HepG2 (cell line): ENCODE data around the gene SHFL. TPM values are rescaled to one million over a fixed set of nuclear protein-coding genes. Genes with fewer than 3 reads are reported as not detected.

Source experiments
- CHD2 ChIP-seq: IDR thresholded peaks from 2 replicates; pipeline ENCODE4 v1.6.1; 2011; ENCODE audit warnings: low read depth, low read length, improper control_type of control experiment
- FOXC1 ChIP-seq: sonication (generic); formaldehyde crosslinking; IDR thresholded peaks from 2 replicates; pipeline ENCODE4 v1.8.0; 2022; ENCODE audit warnings: mild to moderate bottlenecking, missing genetic modification reagents, borderline replicate concordance
- HMG20B ChIP-seq: conservative IDR thresholded peaks from 2 replicates; pipeline ENCODE4 v1.6.1; 2016; ENCODE audit warnings: missing genetic modification reagents, missing compliant biosample characterization
- KLF13 ChIP-seq: sonication (generic); formaldehyde crosslinking; IDR thresholded peaks from 2 replicates; pipeline ENCODE4 v1.4.0; 2020; ENCODE audit warnings: mild to moderate bottlenecking, missing genetic modification reagents
- KMT2A ChIP-seq: sonication (generic); formaldehyde crosslinking; IDR thresholded peaks from 2 replicates; pipeline ENCODE4 v1.4.0; 2020; ENCODE audit warnings: missing genetic modification reagents
- MAFF ChIP-seq: IDR thresholded peaks from 2 replicates; pipeline ENCODE4 v1.6.1; 2011; ENCODE audit warnings: low read depth, low read length, improper control_type of control experiment
- MAFK ChIP-seq, 2 experiments: IDR thresholded peaks in 1 of 2; conservative IDR thresholded peaks in 1 of 2; 2 replicates each; pipeline ENCODE4 v1.6.1; 2011; ENCODE audit warnings: improper control_type of control experiment in 2 of 2, low read length in 2 of 2
- NR2F6 ChIP-seq, 2 experiments: IDR thresholded peaks; 2 replicates each; pipeline ENCODE4 v1.6.1; 2016; ENCODE audit warnings: antibody characterized with exemption in 1 of 2, mild to moderate bottlenecking in 1 of 2
- PCBP1 ChIP-seq: fragments of 200-400 bp; formaldehyde crosslinking; IDR thresholded peaks from 2 replicates; pipeline ENCODE4 v1.6.1; 2017; ENCODE audit warnings: mild to moderate bottlenecking, low read depth, low read length, borderline replicate concordance
- PTBP1 ChIP-seq: fragments of 200-400 bp; formaldehyde crosslinking; IDR thresholded peaks from 2 replicates; pipeline ENCODE4 v1.6.1; 2018; ENCODE audit warnings: low read length, low read depth; ENCODE audit not compliant: poor library complexity, severe bottlenecking
- RAD51 ChIP-seq: fragments of 450-650 bp; IDR thresholded peaks from 2 replicates; pipeline ENCODE4 v1.6.1; 2016; ENCODE audit warnings: borderline replicate concordance
- SIN3A ChIP-seq: IDR thresholded peaks from 2 replicates; pipeline ENCODE4 v1.6.1; 2011; ENCODE audit warnings: low read depth, mild to moderate bottlenecking, control low read depth, low read length, borderline replicate concordance
- SOX5 ChIP-seq: IDR thresholded peaks from 2 replicates; pipeline ENCODE4 v1.6.1; 2016; ENCODE audit warnings: borderline replicate concordance
- ZNF138 ChIP-seq: sonication (generic); formaldehyde crosslinking; IDR thresholded peaks from 2 replicates; pipeline ENCODE4 v1.5.0; 2020; ENCODE audit warnings: mild to moderate bottlenecking, low read depth, missing genetic modification reagents
- ZNF350 ChIP-seq: sonication (generic); formaldehyde crosslinking; IDR thresholded peaks from 2 replicates; pipeline ENCODE4 v1.4.0; 2020; ENCODE audit warnings: mild to moderate bottlenecking, low read depth, missing genetic modification reagents, borderline replicate concordance
- ZNF383 ChIP-seq: sonication (generic); formaldehyde crosslinking; IDR thresholded peaks from 2 replicates; pipeline ENCODE4 v1.4.0; 2020; ENCODE audit warnings: missing genetic modification reagents, mild to moderate bottlenecking, borderline replicate concordance
- polyA plus RNA-seq, 8 experiments: library from polyadenylated mRNA; depleted of rRNA in 3 of 8; stranded (reverse) in 7 of 8; unstranded in 1 of 8; fragments of >200 nt; fragmentation: Illumina TruSeq in 4 of 8; extraction: Trizol in 4 of 8; gene quantifications; 2 replicates each; pipeline versions ENCODE4 v1.2.1 to v1.2.3, GENCODE V29; 2011 to 2016; ENCODE audit warnings: low read depth in 4 of 8, missing spikeins in 1 of 8, mixed read lengths in 1 of 8; ENCODE audit not compliant: insufficient read depth in 1 of 8
- total RNA-seq, 5 experiments: library from RNA; depleted of rRNA; stranded (reverse); fragments of >200 nt; fragmentation: Illumina TruSeq; extraction: Trizol; gene quantifications; 2 replicates each; pipeline ENCODE4 v1.2.3, GENCODE V29; 2016; ENCODE audit warnings: low read depth in 1 of 5
- TF ChIP-seq, protein P1 (sequence below): sonication (generic); formaldehyde crosslinking; IDR thresholded peaks from 2 replicates; pipeline ENCODE4 v1.8.0; 2023; ENCODE audit warnings: mild to moderate bottlenecking, missing genetic modification reagents
- TF ChIP-seq, protein P2 (sequence below): sonication (generic); formaldehyde crosslinking; IDR thresholded peaks from 2 replicates; pipeline ENCODE4 v1.9.0; 2021; ENCODE audit warnings: missing genetic modification reagents, mild to moderate bottlenecking, borderline replicate concordance
- TF ChIP-seq, protein P3 (sequence below): sonication (generic); formaldehyde crosslinking; IDR thresholded peaks from 2 replicates; pipeline ENCODE4 v1.5.0; 2020; ENCODE audit warnings: missing genetic modification reagents
- TF ChIP-seq, protein P4 (sequence below): sonication (generic); formaldehyde crosslinking; IDR thresholded peaks from 2 replicates; pipeline ENCODE4 v1.8.1; 2022; ENCODE audit warnings: mild to moderate bottlenecking, missing genetic modification reagents
- TF ChIP-seq, protein P5 (sequence below): sonication (generic); formaldehyde crosslinking; IDR thresholded peaks from 2 replicates; pipeline ENCODE4 v1.5.0; 2020; ENCODE audit warnings: missing genetic modification reagents

The SHFL gene
- total and polyA plus RNA-seq, 2 of the 13 experiments (the other 11 are each of a cell fraction or from before 2014, with no cell fraction given): 12.3 to 36.4 TPM

DNA sequence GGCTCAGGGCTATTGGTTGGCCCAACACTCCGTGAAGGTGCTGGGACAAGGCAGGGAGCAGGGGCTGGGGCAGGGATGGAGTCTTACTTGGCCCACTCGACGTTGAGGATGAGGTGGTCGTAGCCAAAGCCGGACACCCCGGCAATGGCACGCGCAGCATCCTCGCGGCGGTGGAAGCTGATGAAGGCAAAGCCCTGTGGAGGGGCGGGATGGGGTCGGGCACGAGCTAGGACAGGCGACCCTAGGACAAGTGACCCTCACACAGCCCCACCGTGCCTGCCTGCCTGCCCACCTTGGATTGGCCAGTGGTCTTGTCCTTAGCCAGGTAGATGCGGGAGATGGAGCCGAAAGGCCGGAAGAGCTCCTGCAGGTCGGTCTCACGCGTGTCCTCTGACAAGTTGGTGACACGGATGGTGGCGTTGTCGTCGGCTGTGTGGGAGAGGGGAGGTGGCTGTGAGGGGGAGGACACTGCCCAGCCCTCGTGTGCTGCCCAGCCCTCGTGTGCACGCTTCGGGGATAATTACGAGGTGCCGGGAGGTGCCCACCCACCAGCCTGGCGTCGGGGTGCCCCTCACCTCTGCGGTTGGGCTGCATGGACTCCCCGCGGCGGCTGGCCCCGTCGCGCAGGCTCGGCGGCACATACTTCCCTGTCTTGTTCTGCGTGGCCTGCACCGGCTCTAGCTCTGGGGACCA, 29.4 kb downstream of the SHFL start (continued):
- TF ChIP-seq, protein P1, sequence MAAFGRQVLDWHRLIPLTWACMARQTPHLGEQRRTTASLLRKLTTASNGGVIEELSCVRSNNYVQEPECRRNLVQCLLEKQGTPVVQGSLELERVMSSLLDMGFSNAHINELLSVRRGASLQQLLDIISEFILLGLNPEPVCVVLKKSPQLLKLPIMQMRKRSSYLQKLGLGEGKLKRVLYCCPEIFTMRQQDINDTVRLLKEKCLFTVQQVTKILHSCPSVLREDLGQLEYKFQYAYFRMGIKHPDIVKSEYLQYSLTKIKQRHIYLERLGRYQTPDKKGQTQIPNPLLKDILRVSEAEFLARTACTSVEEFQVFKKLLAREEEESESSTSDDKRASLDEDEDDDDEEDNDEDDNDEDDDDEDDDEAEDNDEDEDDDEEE (CRISPR knock-in tag): no peak
- TF ChIP-seq SIN3A (no peak), PCBP1 (0 out of 2 replicates have a peak, but pooled peaks have one; percentile 59), PTBP1 (no peak), FOXC1 (no peak), MAFF (no peak), CHD2 (no peak), SOX5 (no peak), ZNF383 (CRISPR knock-in tag) (no peak), MAFK (conservative IDR thresholded peaks at IDR 0.05 in 1 of 2, IDR thresholded peaks at IDR 0.05 in 1 of 2; ENCODE audit: low read length in 2 of 2) (no peak), HMG20B (no peak), ZNF350 (CRISPR knock-in tag) (no peak; the same call in 1 of the 2 replicates), NR2F6 (IDR thresholded peaks at IDR 0.05) (no peak), NR2F6 (CRISPR knock-in tag; IDR thresholded peaks at IDR 0.05) (no peak), KMT2A (no peak), ZNF138 (no peak), KLF13 (CRISPR knock-in tag) (no peak), RAD51 (no peak)
- TF ChIP-seq, protein P2, sequence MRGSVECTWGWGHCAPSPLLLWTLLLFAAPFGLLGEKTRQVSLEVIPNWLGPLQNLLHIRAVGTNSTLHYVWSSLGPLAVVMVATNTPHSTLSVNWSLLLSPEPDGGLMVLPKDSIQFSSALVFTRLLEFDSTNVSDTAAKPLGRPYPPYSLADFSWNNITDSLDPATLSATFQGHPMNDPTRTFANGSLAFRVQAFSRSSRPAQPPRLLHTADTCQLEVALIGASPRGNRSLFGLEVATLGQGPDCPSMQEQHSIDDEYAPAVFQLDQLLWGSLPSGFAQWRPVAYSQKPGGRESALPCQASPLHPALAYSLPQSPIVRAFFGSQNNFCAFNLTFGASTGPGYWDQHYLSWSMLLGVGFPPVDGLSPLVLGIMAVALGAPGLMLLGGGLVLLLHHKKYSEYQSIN (CRISPR knock-in tag): no peak
- TF ChIP-seq, protein P3, sequence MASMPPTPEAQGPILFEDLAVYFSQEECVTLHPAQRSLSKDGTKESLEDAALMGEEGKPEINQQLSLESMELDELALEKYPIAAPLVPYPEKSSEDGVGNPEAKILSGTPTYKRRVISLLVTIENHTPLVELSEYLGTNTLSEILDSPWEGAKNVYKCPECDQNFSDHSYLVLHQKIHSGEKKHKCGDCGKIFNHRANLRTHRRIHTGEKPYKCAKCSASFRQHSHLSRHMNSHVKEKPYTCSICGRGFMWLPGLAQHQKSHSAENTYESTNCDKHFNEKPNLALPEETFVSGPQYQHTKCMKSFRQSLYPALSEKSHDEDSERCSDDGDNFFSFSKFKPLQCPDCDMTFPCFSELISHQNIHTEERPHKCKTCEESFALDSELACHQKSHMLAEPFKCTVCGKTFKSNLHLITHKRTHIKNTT (CRISPR knock-in tag): no peak
- TF ChIP-seq, protein P4, sequence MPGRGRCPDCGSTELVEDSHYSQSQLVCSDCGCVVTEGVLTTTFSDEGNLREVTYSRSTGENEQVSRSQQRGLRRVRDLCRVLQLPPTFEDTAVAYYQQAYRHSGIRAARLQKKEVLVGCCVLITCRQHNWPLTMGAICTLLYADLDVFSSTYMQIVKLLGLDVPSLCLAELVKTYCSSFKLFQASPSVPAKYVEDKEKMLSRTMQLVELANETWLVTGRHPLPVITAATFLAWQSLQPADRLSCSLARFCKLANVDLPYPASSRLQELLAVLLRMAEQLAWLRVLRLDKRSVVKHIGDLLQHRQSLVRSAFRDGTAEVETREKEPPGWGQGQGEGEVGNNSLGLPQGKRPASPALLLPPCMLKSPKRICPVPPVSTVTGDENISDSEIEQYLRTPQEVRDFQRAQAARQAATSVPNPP (CRISPR knock-in tag): no peak
- TF ChIP-seq, protein P5, sequence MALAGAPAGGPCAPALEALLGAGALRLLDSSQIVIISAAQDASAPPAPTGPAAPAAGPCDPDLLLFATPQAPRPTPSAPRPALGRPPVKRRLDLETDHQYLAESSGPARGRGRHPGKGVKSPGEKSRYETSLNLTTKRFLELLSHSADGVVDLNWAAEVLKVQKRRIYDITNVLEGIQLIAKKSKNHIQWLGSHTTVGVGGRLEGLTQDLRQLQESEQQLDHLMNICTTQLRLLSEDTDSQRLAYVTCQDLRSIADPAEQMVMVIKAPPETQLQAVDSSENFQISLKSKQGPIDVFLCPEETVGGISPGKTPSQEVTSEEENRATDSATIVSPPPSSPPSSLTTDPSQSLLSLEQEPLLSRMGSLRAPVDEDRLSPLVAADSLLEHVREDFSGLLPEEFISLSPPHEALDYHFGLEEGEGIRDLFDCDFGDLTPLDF (CRISPR knock-in tag): no peak
